ENCODE results near the gene KLHL26. TPM values are rescaled to one million over a fixed set of nuclear protein-coding genes. Genes with fewer than 3 reads are reported as not detected.
"Not testable (repeated sequence)": the region's sequence is repeated elsewhere in the genome, so short reads cannot be mapped to it uniquely, and the experiment has no call there.

KLHL26 gene
- total and polyA plus RNA-seq, 2 of the 13 experiments (the other 11 are each of a cell fraction or from before 2014, with no cell fraction given) = 1.5 to 1.7 TPM

GRCh38 chr19:18591735-18592385, 45.0 kb upstream of the KLHL26 start:
- in situ Hi-C loops (cut with HindIII; ENCODE audit: extremely low pct_ligation_motif_present, low pct_unique_long_range_greater_than_20kb) (loop anchor here (5.0 kb wide), 1 partner anchor 85 kb away; no protein-coding TSS in a partner anchor), intact Hi-C loops (cut with micrococcal nuclease; ENCODE audit: unreplicated experiment) (no loop called here)
- no peak overlapping the region for H3K9ac ChIP-seq (ENCODE audit: insufficient read depth, low read depth, low read length)
- H3K4me1 ChIP-seq (ENCODE audit: insufficient read depth, low read length) = peaks cover 21% of the 10 kb centered on the region
- no peak for DNase-seq (ENCODE audit: low spot score)
- TF ChIP-seq AGO2 (optimal IDR thresholded peaks at IDR 0.05; ENCODE audit: low read depth, low read length) (peak; percentile 75), RBFOX2 (IDR thresholded peaks at IDR 0.05; ENCODE audit: low read depth, low read length) (0 out of 2 replicates have a peak, but pooled peaks have one; percentile 36), ZIK1 (CRISPR knock-in tag; IDR thresholded peaks at IDR 0.05; ENCODE audit: borderline replicate concordance, low read depth) (no peak), POLR2A (IDR thresholded peaks at IDR 0.05; ENCODE audit: insufficient read depth in 1 of 2, low read depth in 2 of 2, low read length in 2 of 2) (peak in 1 of 2 experiments; percentile 51; a peak in 1 of 4 replicates), SSRP1 (CRISPR knock-in tag; IDR thresholded peaks at IDR 0.05) (peak; percentile 70; the same call in 1 of the 2 replicates), POLR2G (IDR thresholded peaks at IDR 0.05; ENCODE audit: low read depth, low read length) (peak; percentile 20; the same call in 1 of the 2 replicates)
- TF ChIP-seq, protein P1, sequence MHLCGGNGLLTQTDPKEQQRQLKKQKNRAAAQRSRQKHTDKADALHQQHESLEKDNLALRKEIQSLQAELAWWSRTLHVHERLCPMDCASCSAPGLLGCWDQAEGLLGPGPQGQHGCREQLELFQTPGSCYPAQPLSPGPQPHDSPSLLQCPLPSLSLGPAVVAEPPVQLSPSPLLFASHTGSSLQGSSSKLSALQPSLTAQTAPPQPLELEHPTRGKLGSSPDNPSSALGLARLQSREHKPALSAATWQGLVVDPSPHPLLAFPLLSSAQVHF (CRISPR knock-in tag; IDR thresholded peaks at IDR 0.05) = no peak
- H3K27me3 ChIP-seq (ENCODE audit: control insufficient read depth in 1 of 2, insufficient read depth in 2 of 2, low read length in 2 of 2) = no peaks in the 10 kb centered on the region
- CTCF ChIA-PET (ENCODE audit: low intra/inter-chr PET ratio, low total read pairs) = no interaction called here
- no peak overlapping the region for H3K4me3 ChIP-seq (replicated peaks in 1 of 3; ENCODE audit: insufficient read depth in 1 of 3, low read depth in 2 of 3, low read length in 3 of 3)
- BruUV-seq (replicated peaks) = no TSS peak
- no peak for ATAC-seq
- POLR2A ChIA-PET = interaction anchor here (1.9 kb wide), 1 partner anchor 20 kb away, joined by 6 read pairs; the partner anchor contains the start of gene UBA52
- 0 out of 2 replicates have a peak, but pooled peaks cover 2% of the 10 kb centered on the region for H4K20me1 ChIP-seq (ENCODE audit: insufficient read depth, low read length)
- H3K79me2 ChIP-seq (ENCODE audit: insufficient read depth, low read length) = no peaks in the 10 kb centered on the region
- WGBS (ENCODE audit: low lambda C conversion rate) = 98% methylated on average over 17 of the region's 22 CpGs
- H3K4me2 ChIP-seq (ENCODE audit: low read depth, low read length) = no peak overlapping the region
- H3K9me3 ChIP-seq (ENCODE audit: low read length) = no peaks in the 10 kb centered on the region
- peaks cover 3 to 25% of the 10 kb centered on the region in 2 experiments; a peak in 4 of 5 replicates for H3K36me3 ChIP-seq (replicated peaks in 1 of 2; ENCODE audit: control insufficient read depth in 1 of 2, insufficient read depth in 2 of 2, low read length in 2 of 2)
- H3K27ac ChIP-seq (ENCODE audit: extremely low read length, insufficient read depth, low read length) = no peak overlapping the region
- no peak overlapping the region for H2AFZ ChIP-seq (ENCODE audit: low read length)
- FAIRE-seq = no peak

GRCh38 chr19:18592732-18593131, 44.1 kb upstream of the KLHL26 start:
- H2AFZ ChIP-seq (ENCODE audit: low read length); FAIRE-seq; H3K9me3 ChIP-seq (ENCODE audit: low read length); H3K79me2 ChIP-seq (ENCODE audit: insufficient read depth, low read length); H3K9ac ChIP-seq (ENCODE audit: insufficient read depth, low read depth, low read length); H3K27ac ChIP-seq (ENCODE audit: extremely low read length, insufficient read depth, low read length); H3K4me3 ChIP-seq (replicated peaks in 1 of 3; ENCODE audit: insufficient read depth in 1 of 3, low read depth in 2 of 3, low read length in 3 of 3); CTCF ChIA-PET (ENCODE audit: low intra/inter-chr PET ratio, low total read pairs); POLR2A ChIA-PET; H3K27me3 ChIP-seq (ENCODE audit: control insufficient read depth in 1 of 2, insufficient read depth in 2 of 2, low read length in 2 of 2); DNase-seq (ENCODE audit: low spot score); H4K20me1 ChIP-seq (ENCODE audit: insufficient read depth, low read length); H3K4me2 ChIP-seq (ENCODE audit: low read depth, low read length); intact Hi-C loops (cut with micrococcal nuclease; ENCODE audit: unreplicated experiment); ATAC-seq; BruUV-seq (replicated peaks): not testable (repeated sequence)
- Histone ChIP-seq H3K36me3 (replicated peaks in 1 of 2; ENCODE audit: control insufficient read depth in 1 of 2, insufficient read depth in 2 of 2, low read length in 2 of 2) (peaks cover 4 to 28% of the 10 kb centered on the region in 2 experiments; a peak in 4 of 5 replicates), H3K4me1 (ENCODE audit: insufficient read depth, low read length) (peaks cover 16% of the 10 kb centered on the region)
- 97% methylated on average over 5 of the region's 5 CpGs for WGBS (ENCODE audit: low lambda C conversion rate)
- peak; percentile 90 for TF ChIP-seq ZNF263 (CRISPR knock-in tag; IDR thresholded peaks at IDR 0.05)
- TF ChIP-seq ZBTB33 (CRISPR knock-in tag; IDR thresholded peaks at IDR 0.05) = peak; percentile 92
- in situ Hi-C loops (cut with HindIII; ENCODE audit: extremely low pct_ligation_motif_present, low pct_unique_long_range_greater_than_20kb) = loop anchor here (5.0 kb wide), 1 partner anchor 85 kb away; no protein-coding TSS in a partner anchor
